Endodermal cell (in vitro differentiated cells): Measurements from ENCODE around the gene CPEB3. TPM values are rescaled to one million over a fixed set of nuclear protein-coding genes. Genes with fewer than 3 reads are reported as not detected.
"Not testable (repeated sequence)": the region's sequence is repeated elsewhere in the genome, so short reads cannot be mapped to it uniquely, and the experiment has no call there.

Experiments
- DNase-seq: peaks from one replicate; pipeline ENCODE4 v3.0.0-alpha.2; 2017
- H3K27ac ChIP-seq: 2 replicates; pipeline ENCODE4 v1.5.1; 2013; ENCODE audit warnings: mild to moderate bottlenecking, low read depth, low read length, moderate library complexity
- H3K27me3 ChIP-seq: 2 replicates; pipeline ENCODE4 v1.6.1; 2013; ENCODE audit warnings: mild to moderate bottlenecking, low read length, moderate library complexity; ENCODE audit not compliant: insufficient read depth, control insufficient read depth, poor library complexity, severe bottlenecking
- H3K36me3 ChIP-seq: 2 replicates; pipeline ENCODE4 v1.7.0; 2013; ENCODE audit warnings: mild to moderate bottlenecking, low read length, moderate library complexity; ENCODE audit not compliant: control insufficient read depth, insufficient read depth
- H3K4me1 ChIP-seq: one replicate; pipeline ENCODE4 v1.7.0; 2013; ENCODE audit warnings: low read length; ENCODE audit not compliant: control insufficient read depth, insufficient read depth
- H3K4me3 ChIP-seq: 2 replicates; pipeline ENCODE4 v1.5.1; 2013; ENCODE audit warnings: mild to moderate bottlenecking, low read length, moderate library complexity
- H3K9ac ChIP-seq: 2 replicates; pipeline ENCODE4 v1.6.1; 2013; ENCODE audit warnings: mild to moderate bottlenecking, low read length, moderate library complexity; ENCODE audit not compliant: poor library complexity, severe bottlenecking; ENCODE audit errors: extremely low read depth
- H3K9me3 ChIP-seq: 2 replicates; pipeline ENCODE4 v1.6.1; 2013; ENCODE audit warnings: mild to moderate bottlenecking, low read length, moderate library complexity; ENCODE audit not compliant: control insufficient read depth
- H3K27ac Mint-ChIP-seq: 2 replicates; pipeline ENCODE4 v1.8.0; 2020; ENCODE audit warnings: mixed read lengths
- H3K27me3 Mint-ChIP-seq: 2 replicates; pipeline ENCODE4 v1.8.0; 2021; ENCODE audit warnings: mild to moderate bottlenecking, mixed read lengths; ENCODE audit not compliant: insufficient read depth
- H3K36me3 Mint-ChIP-seq: 2 replicates; pipeline ENCODE4 v1.8.0; 2020; ENCODE audit warnings: low read depth, mixed read lengths
- H3K4me1 Mint-ChIP-seq: 2 replicates; pipeline ENCODE4 v1.8.0; 2020; ENCODE audit warnings: mixed read lengths
- H3K4me3 Mint-ChIP-seq: 2 replicates; pipeline ENCODE4 v1.8.0; 2020; ENCODE audit warnings: mild to moderate bottlenecking, moderate library complexity, mixed read lengths
- H3K9me3 Mint-ChIP-seq: 2 replicates; pipeline ENCODE4 v1.8.0; 2020; ENCODE audit warnings: mild to moderate bottlenecking, mixed read lengths
- CTCF ChIP-seq: fragments of 200-600 bp; sonication (generic); conservative IDR thresholded peaks from 2 replicates; pipeline ENCODE4 v1.5.0; 2021; ENCODE audit warnings: antibody characterized with exemption, mild to moderate bottlenecking
- WGBS, 2 experiments: methylation state at CpG; one replicate each; pipeline versions ENCODE4 v1.1.5 to v1.1.7; 2013; ENCODE audit warnings: missing lambda C conversion rate in 2 of 2, mixed read lengths in 1 of 2; ENCODE audit not compliant: insufficient coverage in 1 of 2, insufficient read length in 1 of 2; 5-methylcytosine and 5-hydroxymethylcytosine counted together
- total RNA-seq, 2 donors: library from RNA; stranded (reverse); fragmentation: NEBNext Ultra II Directional in 1 of 2; extraction: Animal tissue kit (Norgen Biotek cat#: 25700) in 1 of 2; gene quantifications; 2 replicates in 1 of 2; 3 replicates in 1 of 2; pipeline ENCODE4 v1.2.1, GENCODE V29; 2021

CPEB3 gene
- total RNA-seq, 2 donors from 2014 or later, result 1.1 to 1.3 TPM

DNA sequence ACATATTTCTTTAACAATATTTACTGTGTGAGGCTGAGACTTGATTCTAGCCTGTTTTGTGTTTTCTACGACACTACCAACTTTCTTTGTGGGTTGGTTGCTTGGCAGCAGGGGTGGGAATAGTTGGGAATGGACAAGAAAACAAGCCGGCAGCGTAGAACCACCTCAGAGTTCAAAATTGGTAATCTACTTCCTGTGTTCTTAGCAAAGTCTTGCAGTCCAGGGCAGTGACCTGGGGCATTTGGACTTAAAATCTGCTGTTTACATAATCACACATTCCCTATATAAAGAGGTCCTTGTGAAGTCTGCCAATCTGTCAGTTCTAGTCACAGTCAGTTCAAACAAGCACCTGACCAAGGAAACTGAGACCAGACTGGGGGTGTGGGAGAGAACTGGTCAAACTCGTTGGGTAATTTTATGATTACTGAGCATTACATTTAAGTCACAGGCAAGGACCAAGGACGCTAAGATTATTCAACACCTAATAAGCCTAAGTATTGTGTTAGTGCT is 167.9 kb downstream of the CPEB3 start:
- Mint-ChIP-seq H3K27ac (no peak overlapping the region), H3K27me3 (peaks cover 66% of the 10 kb centered on the region), H3K36me3 (no peaks in the 10 kb centered on the region), H3K4me1 (peaks cover 28% of the 10 kb centered on the region), H3K4me3 (no peak overlapping the region), H3K9me3 (no peaks in the 10 kb centered on the region)
- no peak for DNase-seq
- TF ChIP-seq CTCF, result no peak
- no peak overlapping the region for H3K9ac ChIP-seq
- H3K9me3 ChIP-seq, result no peaks in the 10 kb centered on the region
- H3K27ac ChIP-seq, result no peak overlapping the region
- WGBS, 2 experiments, result 89 to 100% methylated on average over 2 to 5 of the region's 5 CpGs
- H3K36me3 ChIP-seq, result no peaks in the 10 kb centered on the region
- H3K27me3 ChIP-seq, result peaks cover 67% of the 10 kb centered on the region
- peaks cover 3% of the 10 kb centered on the region for H3K4me1 ChIP-seq
- no peak overlapping the region for H3K4me3 ChIP-seq

GRCh38 chr10:92121686-92122492 is 169.0 kb downstream of the CPEB3 start:
- Mint-ChIP-seq H3K27ac (no peak overlapping the region), H3K36me3 (no peaks in the 10 kb centered on the region), H3K9me3 (no peaks in the 10 kb centered on the region), H3K4me1 (peaks cover 28% of the 10 kb centered on the region), H3K4me3 (no peak overlapping the region), H3K27me3 (peaks cover 58% of the 10 kb centered on the region)
- no peak for TF ChIP-seq CTCF
- no peaks in the 10 kb centered on the region for H3K9me3 ChIP-seq
- H3K36me3 ChIP-seq, result no peaks in the 10 kb centered on the region
- no peak for DNase-seq
- peaks cover 3% of the 10 kb centered on the region for H3K4me1 ChIP-seq
- H3K4me3 ChIP-seq, result no peak overlapping the region
- no peak overlapping the region for H3K9ac ChIP-seq
- peaks cover 56% of the 10 kb centered on the region for H3K27me3 ChIP-seq
- no peak overlapping the region for H3K27ac ChIP-seq
- WGBS, 2 experiments, result 89 to 94% methylated on average over 2 to 3 of the region's 3 CpGs

DNA sequence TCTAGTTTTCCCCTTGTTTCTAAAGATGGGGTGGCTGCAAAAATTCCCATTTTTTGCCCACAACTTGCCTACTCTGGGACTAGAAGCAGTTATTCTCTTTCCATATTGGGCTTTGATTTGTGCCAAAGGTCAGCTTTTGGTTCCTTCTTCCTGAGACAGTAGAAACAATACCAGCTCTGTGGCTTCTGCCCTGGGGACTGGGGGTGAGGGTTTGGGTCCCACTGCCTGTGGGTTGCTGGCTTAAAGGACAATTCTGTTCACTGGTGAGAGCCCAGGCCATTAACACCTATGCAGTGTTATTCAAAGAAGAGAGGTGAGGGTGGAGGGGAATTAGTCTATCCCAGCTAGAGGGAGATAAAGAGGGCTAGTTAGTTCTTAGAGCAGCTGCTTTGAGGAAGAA is 171.5 kb downstream of the CPEB3 start:
- no peak overlapping the region for H3K27ac Mint-ChIP-seq
- H3K36me3 Mint-ChIP-seq, result peaks cover 2% of the 10 kb centered on the region
- Histone ChIP-seq H3K4me1 (peaks cover 3% of the 10 kb centered on the region), H3K27ac (no peak overlapping the region), H3K9ac (no peak overlapping the region), H3K4me3 (no peak overlapping the region), H3K36me3 (no peaks in the 10 kb centered on the region), H3K27me3 (peaks cover 31% of the 10 kb centered on the region), H3K9me3 (no peaks in the 10 kb centered on the region)
- peak; percentile 24 for TF ChIP-seq CTCF
- peaks cover 28% of the 10 kb centered on the region for H3K4me1 Mint-ChIP-seq
- H3K4me3 Mint-ChIP-seq, result no peak overlapping the region
- DNase-seq, result peak; percentile 73
- H3K27me3 Mint-ChIP-seq, result peaks cover 34% of the 10 kb centered on the region
- H3K9me3 Mint-ChIP-seq, result no peaks in the 10 kb centered on the region

DNA sequence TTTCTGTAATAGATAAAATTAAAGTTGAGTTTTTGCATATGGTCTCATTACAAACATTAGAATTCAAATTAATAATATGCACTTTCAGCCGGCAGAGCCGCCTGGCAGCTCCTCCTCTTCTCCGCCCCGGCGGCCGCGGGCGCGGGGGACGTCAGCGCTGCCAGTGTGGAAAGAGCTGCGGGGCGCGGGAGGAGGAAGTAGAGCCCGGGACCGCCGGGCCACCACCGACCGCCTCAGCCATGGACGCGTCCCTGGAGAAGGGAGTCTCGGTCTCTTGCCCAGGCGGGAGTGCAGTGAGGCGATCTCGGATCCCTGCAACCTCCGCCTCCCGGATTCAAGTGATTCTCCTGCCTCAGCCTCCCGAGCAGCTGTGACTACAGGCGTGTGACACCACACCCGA is 176.0 kb downstream of the CPEB3 start:
- WGBS, 2 experiments, result 97 to 100% methylated on average over 3 to 23 of the region's 30 CpGs
- not testable (repeated sequence) for H3K9me3 Mint-ChIP-seq, H3K4me3 ChIP-seq, H3K36me3 ChIP-seq, H3K4me1 ChIP-seq, H3K27ac ChIP-seq, H3K27ac Mint-ChIP-seq, DNase-seq, H3K9me3 ChIP-seq, H3K36me3 Mint-ChIP-seq, H3K9ac ChIP-seq, H3K27me3 ChIP-seq, H3K4me3 Mint-ChIP-seq, H3K27me3 Mint-ChIP-seq
- H3K4me1 Mint-ChIP-seq, result peaks cover 11% of the 10 kb centered on the region
